Mammary epithelial cell (primary cell): Measurements from ENCODE around the gene RXYLT1.

Experiments
- CTCF ChIP-seq, 2 donors: IDR thresholded peaks in 1 of 2; conservative IDR thresholded peaks in 1 of 2; 2 replicates each; pipeline ENCODE4 v1.5.1; 2011 to 2012; ENCODE audit warnings: inconsistent platforms in 2 of 2, low read length in 2 of 2, mild to moderate bottlenecking in 2 of 2, control low read depth in 1 of 2, low read depth in 1 of 2; ENCODE audit not compliant: insufficient read depth in 1 of 2; ENCODE audit errors: extremely low read depth in 1 of 2
- EZH2 ChIP-seq: IDR thresholded peaks from 2 replicates; pipeline ENCODE4 v1.6.1; 2012; ENCODE audit warnings: low read length, inconsistent platforms, borderline replicate concordance

GRCh38 chr12:63836046-63836445, 56.3 kb downstream of the RXYLT1 start:
- TF ChIP-seq CTCF (conservative IDR thresholded peaks at IDR 0.05 in 1 of 2, IDR thresholded peaks at IDR 0.05 in 1 of 2; ENCODE audit: extremely low read depth in 1 of 2, insufficient read depth in 1 of 2, low read depth in 1 of 2, low read length in 2 of 2) (no peak), EZH2 (no peak)
